Measurements from ENCODE around the gene SPATA4.

SPATA4 gene

GRCh38 chr4:176205299-176205698, 9.9 kb upstream of the SPATA4 start:
- Histone ChIP-seq H3K27me3 (ENCODE audit: insufficient read depth, poor library complexity, severe bottlenecking) (peaks cover 2% of the 10 kb centered on the region), H3K4me3 (replicated peaks; ENCODE audit: insufficient read depth, low read length) (no peak overlapping the region), H3K27ac (replicated peaks) (no peak overlapping the region)
- no peak for DNase-seq (ENCODE audit: low read depth in 1 of 2, low spot score in 1 of 2)
- no peak for TF ChIP-seq SPI1 (IDR thresholded peaks at IDR 0.05; ENCODE audit: borderline replicate concordance, low read depth)
- TF ChIP-seq GABPA (IDR thresholded peaks at IDR 0.05; ENCODE audit: low read depth), result no peak
- TF ChIP-seq, protein P1, sequence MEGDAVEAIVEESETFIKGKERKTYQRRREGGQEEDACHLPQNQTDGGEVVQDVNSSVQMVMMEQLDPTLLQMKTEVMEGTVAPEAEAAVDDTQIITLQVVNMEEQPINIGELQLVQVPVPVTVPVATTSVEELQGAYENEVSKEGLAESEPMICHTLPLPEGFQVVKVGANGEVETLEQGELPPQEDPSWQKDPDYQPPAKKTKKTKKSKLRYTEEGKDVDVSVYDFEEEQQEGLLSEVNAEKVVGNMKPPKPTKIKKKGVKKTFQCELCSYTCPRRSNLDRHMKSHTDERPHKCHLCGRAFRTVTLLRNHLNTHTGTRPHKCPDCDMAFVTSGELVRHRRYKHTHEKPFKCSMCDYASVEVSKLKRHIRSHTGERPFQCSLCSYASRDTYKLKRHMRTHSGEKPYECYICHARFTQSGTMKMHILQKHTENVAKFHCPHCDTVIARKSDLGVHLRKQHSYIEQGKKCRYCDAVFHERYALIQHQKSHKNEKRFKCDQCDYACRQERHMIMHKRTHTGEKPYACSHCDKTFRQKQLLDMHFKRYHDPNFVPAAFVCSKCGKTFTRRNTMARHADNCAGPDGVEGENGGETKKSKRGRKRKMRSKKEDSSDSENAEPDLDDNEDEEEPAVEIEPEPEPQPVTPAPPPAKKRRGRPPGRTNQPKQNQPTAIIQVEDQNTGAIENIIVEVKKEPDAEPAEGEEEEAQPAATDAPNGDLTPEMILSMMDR (IDR thresholded peaks at IDR 0.05; ENCODE audit: insufficient read depth, low read length), result no peak
- TF ChIP-seq POLR2AphosphoS5 (IDR thresholded peaks at IDR 0.05; ENCODE audit: low read depth), result no peak
- no peak for TF ChIP-seq REST (IDR thresholded peaks at IDR 0.05; ENCODE audit: insufficient replicate concordance, low read depth)

GRCh38 chr4:176198316-176198903, 3.0 kb upstream of the SPATA4 start:
- H3K27me3 ChIP-seq (ENCODE audit: insufficient read depth, poor library complexity, severe bottlenecking), result peaks cover 2% of the 10 kb centered on the region
- no peak for TF ChIP-seq SPI1 (IDR thresholded peaks at IDR 0.05; ENCODE audit: borderline replicate concordance, low read depth)
- TF ChIP-seq GABPA (IDR thresholded peaks at IDR 0.05; ENCODE audit: low read depth), result no peak
- no peak for TF ChIP-seq POLR2AphosphoS5 (IDR thresholded peaks at IDR 0.05; ENCODE audit: low read depth)
- TF ChIP-seq, protein P1 (IDR thresholded peaks at IDR 0.05; ENCODE audit: insufficient read depth, low read length), result no peak
- TF ChIP-seq REST (IDR thresholded peaks at IDR 0.05; ENCODE audit: insufficient replicate concordance, low read depth), result no peak
- DNase-seq (ENCODE audit: low read depth in 1 of 2, low spot score in 1 of 2), result no peak
- H3K4me3 ChIP-seq (replicated peaks; ENCODE audit: insufficient read depth, low read length), result no peak overlapping the region
- no peak overlapping the region for H3K27ac ChIP-seq (replicated peaks)

- H3K27ac ChIP-seq (replicated peaks), result no peak overlapping the region
- no peak for DNase-seq (ENCODE audit: low read depth in 1 of 2, low spot score in 1 of 2)
- no peak overlapping the region for H3K4me3 ChIP-seq (replicated peaks; ENCODE audit: insufficient read depth, low read length)
- TF ChIP-seq GABPA (IDR thresholded peaks at IDR 0.05; ENCODE audit: low read depth) (no peak), REST (IDR thresholded peaks at IDR 0.05; ENCODE audit: insufficient replicate concordance, low read depth) (no peak), POLR2AphosphoS5 (IDR thresholded peaks at IDR 0.05; ENCODE audit: low read depth) (no peak)
- no peaks in the 10 kb centered on the region for H3K27me3 ChIP-seq (ENCODE audit: insufficient read depth, poor library complexity, severe bottlenecking)
Observed at GRCh38 chr4:176193938-176194337, 1.4 kb downstream of the SPATA4 start.

All from HL-60 (cell line).